GM18499 (cell line): ENCODE measurements around the gene AP5B1.

Source experiments
- ATAC-seq: cut with Tn5 transposase; IDR thresholded peaks from one replicate; pipeline ENCODE4 v1.9.1; 2021; ENCODE audit warnings: moderate number of reproducible peaks; ENCODE audit not compliant: insufficient read depth, unreplicated experiment

Gene AP5B1

DNA sequence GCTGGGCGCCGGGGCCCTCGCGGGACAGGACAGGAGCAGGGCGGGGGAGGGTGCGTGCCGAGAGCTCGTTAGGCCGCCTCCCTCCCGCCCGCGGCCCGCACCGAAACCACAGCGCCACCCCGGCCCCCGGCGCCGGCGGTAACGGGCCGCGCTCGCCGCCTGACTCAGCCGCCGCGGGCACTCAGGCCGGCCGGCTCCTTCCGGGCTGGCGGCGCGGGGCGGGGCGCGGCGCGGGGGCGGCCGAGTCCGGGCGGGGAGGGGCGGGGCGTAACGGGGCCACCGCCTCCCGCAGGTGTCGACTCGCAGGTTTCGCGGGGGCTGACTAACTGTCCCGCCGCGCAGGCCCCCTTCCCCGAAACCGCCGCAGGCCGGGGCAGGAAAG, at the start of gene AP5B1:
Gene AP5B1, minus strand, starts transcription at position 207 of the 382 bp plus-strand sequence. CDS start 385 bp downstream, outside the sequence.
- ATAC-seq: no peak

DNA sequence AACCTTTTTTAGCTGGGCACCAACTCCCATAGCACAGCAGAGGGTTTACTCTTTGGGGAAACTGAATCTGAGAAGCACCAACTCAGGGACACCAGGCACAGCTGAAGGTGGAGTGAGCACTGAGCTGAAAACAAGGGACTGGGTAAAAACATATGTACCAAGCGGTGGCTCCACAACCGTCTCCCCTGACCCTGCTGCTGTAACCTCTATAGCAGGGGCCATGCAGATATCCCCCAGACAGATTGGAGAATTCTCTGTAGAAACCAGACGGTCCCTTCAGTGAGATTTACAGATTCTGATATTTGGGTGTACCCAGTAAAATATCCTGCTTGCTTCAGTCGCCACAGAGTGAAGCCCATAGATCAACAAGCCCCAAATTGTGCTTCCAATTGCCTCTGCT, 48.7 kb upstream of the AP5B1 start:
- ATAC-seq: no peak

DNA sequence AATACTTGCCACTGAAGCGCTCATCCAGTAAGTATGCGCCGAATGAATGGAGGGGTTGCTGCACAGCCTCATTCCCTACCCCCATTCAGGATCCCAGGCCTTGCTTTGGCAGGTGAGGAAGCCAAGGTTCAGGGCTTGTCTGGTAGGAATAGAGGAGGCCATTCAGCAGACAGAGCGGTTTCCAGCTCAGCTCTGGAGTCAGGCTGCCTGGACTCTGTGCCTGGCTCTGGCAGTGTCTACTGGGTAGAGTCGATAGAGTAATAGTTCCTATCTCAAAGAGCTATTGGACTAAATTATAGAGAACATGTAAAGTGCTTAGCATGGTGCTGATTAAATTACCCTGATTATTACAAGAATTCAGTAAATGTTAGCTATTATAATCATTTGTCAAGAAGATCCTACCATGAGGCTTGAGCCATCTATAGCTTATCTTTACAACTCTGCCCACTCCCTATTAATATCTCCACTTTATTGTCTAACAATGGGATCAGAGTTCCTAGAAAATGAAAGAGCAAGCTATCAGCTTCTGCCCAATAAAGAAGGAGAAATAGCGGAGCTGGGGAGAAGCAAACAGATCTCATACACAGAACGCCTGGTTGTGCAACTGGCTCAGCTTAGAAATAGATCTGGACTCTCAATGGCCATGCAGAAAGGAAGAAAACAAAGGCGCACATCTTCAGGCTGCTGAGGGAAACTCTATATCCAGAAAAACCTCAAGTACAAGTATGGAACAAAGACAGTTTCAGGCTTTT, 46.4 kb upstream of the AP5B1 start:
- ATAC-seq: no peak

GRCh38 chr11:65822776-65823528, 42.2 kb upstream of the AP5B1 start:
- ATAC-seq: no peak

- ATAC-seq: no peak
Observed at GRCh38 chr11:65821107-65821506, 40.3 kb upstream of the AP5B1 start.

DNA sequence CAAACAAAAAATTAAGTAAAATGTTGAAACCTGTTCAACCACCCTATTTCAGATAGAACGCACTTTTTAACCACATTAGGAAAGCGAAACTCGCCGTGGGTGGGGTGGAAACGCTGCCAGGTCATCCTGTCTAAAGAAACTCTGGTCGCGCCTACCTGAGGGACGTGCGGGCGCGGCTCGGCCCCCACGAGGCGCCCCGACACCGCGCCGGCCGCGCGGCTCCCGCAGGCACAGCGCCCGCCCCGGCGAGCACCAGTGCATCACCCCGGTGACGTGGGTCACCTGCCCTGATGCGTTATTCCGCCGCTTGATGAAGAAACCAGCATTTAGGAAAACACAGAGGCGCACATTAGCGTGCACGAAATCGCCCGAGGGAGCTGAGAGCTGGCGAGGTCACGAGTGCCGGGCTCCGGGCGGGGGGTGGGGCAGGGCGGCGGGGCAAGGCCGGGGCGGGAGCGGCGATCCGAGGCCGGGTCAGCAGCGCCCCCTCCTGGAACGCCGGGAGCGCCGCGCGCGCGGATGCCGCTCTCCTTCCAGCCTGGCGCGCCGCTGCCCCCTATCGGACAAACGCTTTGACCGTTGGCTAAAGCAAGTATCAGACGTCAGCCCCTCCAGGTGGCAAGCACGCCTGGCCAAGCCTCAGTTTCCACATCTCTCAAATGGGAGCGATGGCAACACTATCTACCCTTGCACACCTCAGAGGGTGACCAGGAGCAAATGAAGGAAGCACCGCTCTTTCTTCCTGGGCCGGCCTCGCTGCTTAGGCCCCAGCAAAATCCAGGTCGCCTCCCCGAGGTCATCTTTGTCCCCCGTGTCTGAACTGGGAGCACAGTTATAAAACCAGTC, 37.3 kb upstream of the AP5B1 start:
- ATAC-seq: peak; percentile 62

DNA sequence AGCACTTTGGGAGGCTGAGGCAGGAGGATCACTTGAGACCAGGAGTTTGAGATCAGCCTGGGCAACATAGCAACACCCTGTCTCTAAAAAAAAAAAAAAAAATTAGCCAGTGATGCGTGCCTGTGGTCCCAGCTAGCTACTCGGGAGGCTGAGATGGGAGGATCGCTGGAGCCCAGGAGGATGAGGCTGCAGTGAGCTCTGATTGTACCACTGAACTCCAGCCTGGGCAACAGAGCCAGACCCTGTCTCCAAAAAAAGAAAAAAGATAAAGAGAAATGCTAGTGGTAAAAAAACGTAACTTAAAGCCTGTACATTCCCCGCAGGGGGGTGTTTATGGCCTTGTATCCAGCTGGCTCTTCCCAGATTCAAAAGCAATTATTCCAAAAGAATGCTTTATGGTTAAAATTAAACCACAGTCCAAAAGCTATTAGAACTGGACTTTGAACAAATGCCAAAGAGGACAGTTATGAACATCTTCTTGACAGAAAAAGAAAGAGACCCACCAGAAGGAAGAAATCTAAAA, 36.6 kb upstream of the AP5B1 start:
- ATAC-seq: no peak

- ATAC-seq: no peak
Observed at GRCh38 chr11:65816696-65817095, 35.9 kb upstream of the AP5B1 start.

- ATAC-seq: no peak
Observed at GRCh38 chr11:65814986-65815565, 34.3 kb upstream of the AP5B1 start.

DNA sequence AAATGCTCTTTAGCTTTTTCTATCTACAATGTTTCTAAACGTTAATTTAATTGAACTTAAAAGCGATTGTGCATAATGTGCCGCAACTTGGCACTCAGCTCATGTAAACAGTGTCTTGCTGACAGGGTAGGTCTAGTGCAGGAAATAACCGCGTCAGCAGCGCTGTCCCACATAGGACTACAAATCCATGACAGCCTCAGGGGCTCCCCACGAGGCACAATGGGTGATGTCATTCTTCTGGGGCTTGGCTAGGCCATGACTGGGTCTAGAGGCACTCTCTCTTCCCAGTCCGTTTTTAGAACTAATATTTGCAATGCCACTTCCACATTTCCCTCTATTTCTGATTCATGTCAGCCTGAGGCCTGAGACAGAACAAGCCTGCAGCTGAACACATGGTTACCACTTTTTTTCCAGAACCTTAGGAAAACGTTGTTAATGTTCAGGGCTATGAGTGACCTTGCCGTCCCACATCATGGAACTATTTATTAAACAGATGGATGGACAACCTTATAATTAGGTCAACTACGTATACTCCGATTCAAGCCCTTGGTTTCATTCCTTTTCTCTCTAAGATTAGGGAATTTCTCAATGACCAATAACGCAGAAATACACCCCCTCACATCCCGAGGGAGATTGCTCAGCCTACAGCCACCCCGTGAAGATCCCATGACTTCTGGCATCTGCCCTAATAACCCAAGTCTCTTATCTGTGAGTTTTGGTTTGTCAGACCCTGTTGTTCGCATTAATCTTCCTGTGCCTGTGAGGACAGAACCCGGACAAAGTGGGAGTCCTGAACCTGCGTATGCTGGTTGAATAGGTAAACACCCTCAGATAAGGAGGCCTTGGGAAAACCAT, 33.6 kb upstream of the AP5B1 start:
- ATAC-seq: no peak

- ATAC-seq: no peak
Observed at GRCh38 chr11:65811764-65812475, 31.1 kb upstream of the AP5B1 start.

DNA sequence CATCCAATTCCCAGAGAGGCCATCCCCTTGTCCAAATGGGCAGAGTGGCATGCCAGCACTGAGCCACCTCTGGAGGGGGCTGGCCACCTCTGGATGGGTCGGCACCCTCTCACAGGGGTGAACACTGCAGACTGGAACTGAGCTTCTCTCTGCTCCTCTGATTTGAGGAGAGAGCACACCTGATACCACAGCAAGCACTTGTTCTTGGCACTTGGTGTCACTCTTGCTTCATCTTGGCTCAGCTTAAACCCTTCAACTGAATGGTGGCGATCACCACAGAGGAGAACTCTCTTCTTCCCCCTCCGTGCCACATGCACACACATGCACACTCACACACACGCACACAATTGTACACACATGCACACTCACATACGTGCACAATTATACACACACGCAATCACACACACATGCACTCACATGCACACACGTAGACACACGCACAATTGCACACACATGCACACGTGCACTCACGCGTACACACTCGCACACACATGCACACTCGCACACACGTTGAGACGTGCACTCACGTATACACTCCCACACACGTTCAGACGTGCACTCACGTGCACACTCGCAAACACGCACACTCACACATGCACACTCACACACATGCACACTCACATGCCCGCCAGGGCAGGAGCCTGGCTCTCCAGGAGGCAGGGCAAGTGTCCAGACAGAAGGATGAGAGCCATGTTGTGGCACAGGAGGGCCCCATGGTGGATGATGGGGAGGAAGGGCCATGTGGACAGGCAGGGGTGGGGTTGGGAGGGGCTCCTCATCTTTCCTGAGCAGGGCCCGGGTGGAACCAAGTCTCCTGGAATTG, 29.5 kb upstream of the AP5B1 start:
- ATAC-seq: no peak

- no peak for ATAC-seq
Observed at GRCh38 chr11:65809496-65809895, 28.7 kb upstream of the AP5B1 start.

DNA sequence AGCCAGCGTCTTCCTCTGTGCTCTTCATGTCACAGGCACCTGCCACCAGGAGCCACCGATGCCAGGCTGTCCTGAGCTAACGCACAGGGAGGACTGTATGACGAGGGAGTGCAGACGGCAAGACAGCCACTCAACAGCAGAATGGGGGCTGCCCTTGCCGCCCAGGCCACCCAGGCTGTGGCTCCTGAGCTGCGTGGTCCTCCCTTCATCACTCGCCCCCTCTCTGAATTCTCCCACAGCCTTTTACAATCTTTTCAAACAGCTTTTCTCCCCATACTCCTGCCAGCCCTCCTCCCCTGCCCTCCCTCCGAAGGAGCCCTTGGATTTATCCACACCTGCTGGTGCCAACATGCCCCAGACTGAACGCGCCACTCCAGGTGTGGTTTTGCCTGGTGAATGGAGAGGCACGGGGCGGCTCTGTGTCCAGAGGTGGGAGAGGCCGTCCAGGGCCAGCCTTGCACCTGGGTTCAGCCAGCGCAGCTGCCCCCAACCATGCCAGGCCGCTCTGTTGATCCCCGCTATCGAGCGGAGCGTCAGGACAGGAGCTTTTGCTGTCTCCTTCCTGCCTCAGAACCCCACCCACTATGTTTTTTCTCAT, 28.1 kb upstream of the AP5B1 start:
- no peak for ATAC-seq

- no peak for ATAC-seq
Observed at GRCh38 chr11:65806979-65807378, 26.2 kb upstream of the AP5B1 start.

- ATAC-seq: no peak
Observed at GRCh38 chr11:65803797-65804492, 23.2 kb upstream of the AP5B1 start.

DNA sequence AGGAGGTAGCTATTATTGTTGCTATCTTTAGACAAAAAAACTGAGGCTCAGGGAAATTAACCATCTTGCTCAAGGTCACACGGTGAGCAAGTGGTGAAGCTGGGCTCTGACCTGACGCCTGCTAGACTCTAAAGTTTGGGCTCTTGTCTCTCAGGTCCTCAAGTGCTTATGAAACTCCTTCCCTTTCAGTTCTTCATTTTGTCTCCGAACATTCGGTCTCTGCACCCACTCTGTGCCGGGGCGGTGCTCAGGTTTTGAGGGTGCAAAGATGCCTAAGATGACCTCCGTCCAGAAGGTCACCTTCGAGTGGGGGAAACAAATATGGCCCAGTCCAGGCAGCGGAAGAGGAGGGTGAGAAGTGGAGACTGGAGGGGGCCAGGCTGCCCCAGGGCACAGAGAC, 22.1 kb upstream of the AP5B1 start:
- peak; percentile 76 for ATAC-seq
